GM21528 (cell line): ENCODE results near the gene FGD5.

Experiments
- ATAC-seq: cut with Tn5 transposase; IDR thresholded peaks from one replicate; pipeline ENCODE4 v1.9.1; 2021; ENCODE audit warnings: mild to moderate bottlenecking, moderate library complexity; ENCODE audit not compliant: unreplicated experiment, low FRiP score

FGD5 gene

DNA sequence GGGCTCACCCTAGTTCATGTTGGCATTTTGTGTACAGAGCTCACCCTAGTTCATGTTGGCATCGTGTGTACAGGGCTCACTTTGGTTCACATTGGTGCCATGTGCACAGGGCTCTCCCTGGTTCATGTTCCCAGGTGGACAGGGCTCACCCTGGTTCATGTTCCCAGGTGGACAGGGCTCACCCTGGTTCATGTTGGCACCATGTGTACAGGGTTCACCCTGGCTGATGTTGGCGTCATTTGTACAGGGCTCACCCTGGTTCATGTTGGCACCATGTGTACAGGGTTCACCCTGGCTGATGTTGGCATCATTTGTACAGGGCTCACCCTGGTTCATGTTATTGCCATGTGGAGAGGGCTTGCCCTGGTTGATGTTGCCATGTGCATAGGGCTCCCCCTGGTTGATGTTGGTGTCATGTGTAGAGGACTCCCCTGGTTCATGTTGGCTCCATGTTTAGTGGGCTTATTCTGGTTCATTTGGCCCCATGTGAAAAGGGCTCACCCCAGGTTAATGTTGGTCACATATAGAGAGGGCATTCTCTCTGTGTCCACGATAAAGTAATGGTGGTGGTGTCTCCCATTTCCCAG is 97.0 kb downstream of the FGD5 start:
- ATAC-seq, result no peak

DNA sequence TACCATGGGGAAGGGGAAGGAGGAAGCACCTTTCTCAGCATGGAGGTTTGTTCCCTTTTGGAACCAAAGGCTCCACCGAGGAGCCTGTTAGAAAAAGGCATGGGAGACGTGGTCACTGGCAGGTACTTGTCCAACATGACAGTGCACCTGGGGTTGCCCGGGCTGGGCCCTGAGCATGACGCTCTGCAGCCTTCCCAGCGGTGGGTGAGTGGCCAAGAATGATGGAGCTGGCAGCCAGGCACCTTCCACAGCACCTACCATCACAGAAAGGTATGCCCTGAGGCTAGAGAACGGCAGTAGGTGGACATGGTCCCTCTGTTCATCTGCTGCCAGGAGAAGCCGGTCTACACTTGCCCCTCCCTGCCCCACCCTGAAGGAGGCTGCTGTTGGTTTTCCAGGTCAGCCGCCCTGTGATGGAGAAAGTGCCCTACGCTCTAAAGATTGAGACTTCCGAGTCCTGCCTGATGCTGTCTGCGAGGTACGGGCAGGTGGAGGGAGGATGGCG is 99.6 kb downstream of the FGD5 start:
- no peak for ATAC-seq

DNA sequence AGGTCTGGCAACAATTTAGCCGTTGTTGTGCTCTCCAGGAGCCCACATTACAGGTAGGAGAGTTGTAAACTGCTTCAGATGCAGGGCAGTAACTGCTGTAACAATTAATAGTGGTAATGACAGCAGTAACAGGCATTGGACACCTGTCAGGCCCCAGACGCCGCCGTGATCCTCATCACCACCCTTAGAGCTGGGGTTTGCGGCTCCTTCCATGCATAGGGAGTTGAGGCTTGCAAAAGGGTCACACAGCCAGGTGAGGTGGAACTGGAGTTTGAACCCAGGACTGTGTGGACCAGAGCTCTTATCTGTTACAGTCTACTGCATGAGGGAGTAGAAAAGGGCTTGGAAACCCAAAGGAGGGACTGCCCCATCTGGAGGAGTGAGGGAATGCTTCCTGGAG is 101.8 kb downstream of the FGD5 start:
- ATAC-seq, result no peak

DNA sequence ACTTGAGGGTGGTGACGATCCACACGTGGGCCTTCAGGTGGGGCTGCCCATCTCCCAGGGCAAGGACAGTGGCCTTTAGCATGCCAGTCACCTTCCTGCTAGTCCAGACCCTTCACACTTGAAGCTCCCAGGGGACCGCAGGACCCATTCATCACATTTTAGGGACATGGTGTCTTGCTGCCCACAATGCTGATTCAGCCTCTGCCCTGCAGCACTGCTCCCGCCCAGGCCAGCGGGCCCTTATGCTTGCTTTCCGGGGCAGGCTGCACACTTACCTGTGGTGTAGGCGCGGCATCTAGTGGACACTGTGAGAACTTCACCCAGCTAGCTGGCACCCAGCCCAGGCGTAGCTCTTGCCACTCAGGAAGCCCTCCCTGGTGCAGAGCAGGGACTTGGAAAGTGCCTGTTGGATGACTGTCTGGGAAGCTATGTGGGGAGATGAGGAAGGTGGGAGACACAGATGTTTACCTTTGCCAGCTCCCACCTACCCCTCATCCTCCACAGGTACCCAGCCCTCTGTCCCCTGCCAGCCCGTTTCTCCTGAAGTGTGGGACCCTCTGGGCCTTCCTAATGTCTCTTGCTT is 102.4 kb downstream of the FGD5 start:
- no peak for ATAC-seq

DNA sequence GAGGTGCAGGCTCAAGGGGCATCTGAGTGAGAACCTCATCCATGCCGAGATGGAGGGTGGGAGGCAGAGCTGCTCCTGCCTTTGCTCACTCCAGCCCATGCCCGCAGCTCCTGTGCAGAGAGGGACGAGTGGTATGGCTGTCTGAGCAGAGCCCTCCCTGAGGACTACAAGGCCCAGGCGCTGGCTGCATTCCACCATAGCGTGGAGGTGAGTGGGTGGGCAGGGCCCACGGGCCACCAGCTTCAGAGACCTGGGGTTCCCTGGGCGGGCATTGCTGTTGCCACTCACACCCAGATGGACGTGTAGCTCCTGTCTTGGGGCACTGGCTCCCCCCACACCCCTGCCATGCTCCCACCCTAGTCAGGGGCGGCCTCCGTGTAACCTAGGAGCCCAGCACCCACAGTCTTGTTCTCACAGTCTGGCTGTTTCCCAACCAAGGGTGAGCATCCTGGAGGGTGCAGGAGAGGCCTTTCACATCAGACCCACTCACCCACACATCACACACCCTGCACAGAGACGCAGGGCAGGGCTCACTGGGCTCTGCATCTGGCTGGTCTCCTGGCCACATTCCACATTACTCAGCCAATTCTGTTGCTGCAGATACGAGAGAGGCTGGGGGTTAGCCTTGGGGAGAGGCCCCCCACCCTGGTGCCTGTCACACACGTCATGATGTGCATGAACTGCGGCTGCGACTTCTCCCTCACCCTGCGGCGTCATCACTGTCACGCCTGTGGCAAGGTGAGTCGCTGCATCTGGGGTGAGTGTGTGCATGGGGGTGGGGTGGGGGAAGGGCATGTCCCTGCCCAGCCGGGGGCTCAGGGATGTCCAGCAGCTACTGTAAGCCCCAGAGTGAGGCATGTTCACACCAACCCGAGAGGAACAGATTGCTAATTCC is 103.3 kb downstream of the FGD5 start:
- ATAC-seq, result no peak

DNA sequence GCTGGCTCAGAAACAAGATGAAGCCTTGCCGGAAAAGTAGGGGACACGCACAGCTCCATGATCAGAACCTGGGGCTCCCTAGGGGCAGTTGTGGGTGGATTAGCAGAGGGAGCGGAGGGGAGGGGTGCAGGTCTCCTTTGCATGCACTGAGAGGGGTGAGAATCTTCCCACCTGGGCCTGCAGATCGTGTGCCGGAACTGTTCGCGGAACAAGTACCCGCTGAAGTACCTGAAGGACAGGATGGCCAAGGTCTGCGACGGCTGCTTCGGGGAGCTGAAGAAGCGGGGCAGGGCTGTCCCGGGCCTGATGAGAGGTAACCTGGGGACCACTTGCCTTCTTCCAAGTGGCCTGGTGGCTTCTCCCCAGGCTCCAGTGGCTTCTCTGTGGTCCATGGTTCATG is 104.1 kb downstream of the FGD5 start:
- no peak for ATAC-seq

DNA sequence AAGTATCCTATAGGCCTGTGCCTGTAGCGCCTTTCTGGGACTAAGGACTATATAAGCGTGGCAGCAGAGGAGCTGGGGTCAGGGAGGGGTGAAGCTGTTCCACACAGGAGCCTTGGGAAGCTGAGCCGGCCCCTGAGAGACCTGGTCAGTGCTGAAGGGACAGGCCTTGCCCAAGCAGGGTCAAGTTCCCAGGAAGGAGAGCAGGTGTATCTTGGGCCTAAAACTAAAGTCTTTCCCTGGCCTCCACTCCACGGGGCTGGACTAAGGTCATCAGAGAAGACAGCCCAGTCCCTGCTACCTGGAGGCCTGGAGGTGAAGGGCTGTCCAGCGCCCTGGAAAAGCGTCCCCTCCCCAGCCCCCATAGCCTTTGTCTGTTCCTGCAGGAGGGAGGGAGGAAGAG is 104.7 kb downstream of the FGD5 start:
- no peak for ATAC-seq

DNA sequence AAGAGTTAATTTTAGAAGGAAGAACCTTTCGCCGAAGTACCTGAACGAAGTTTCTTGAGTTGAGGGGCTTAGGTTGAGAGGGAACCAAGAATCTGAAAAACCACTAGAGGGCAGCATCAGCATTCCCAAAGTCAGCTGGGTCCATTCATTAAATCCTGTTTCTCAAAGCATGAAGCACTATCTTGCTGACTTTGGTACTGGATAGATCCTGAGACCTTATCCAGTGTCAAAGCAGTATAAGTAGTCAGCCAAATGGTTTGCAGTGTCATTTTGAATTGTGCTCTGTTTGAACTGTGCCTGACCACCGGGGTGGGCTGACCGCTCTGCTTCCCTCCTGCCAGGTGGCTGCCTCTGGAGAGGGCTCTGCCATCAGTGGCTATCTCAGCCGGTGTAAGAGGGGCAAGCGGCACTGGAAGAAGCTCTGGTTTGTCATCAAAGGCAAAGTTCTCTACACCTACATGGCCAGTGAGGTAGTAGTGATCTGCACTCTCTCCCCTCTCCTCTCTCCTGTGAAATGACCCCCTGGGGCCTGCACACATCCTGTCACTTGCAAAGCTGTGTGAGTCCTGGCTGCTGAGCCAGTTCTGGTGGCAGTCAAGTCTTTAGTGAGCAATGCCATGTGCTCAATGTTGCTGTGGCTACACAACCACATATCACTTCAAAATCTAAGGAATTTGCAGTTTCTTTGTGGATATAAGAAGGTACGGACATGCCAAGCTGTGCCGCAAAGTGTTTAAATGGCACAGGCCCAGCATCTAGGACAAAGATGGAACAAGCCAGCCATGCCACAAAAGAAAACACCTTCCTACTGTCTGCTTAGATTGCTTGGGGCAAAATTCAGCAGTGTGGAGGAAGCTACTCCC is 107.2 kb downstream of the FGD5 start:
- no peak for ATAC-seq

DNA sequence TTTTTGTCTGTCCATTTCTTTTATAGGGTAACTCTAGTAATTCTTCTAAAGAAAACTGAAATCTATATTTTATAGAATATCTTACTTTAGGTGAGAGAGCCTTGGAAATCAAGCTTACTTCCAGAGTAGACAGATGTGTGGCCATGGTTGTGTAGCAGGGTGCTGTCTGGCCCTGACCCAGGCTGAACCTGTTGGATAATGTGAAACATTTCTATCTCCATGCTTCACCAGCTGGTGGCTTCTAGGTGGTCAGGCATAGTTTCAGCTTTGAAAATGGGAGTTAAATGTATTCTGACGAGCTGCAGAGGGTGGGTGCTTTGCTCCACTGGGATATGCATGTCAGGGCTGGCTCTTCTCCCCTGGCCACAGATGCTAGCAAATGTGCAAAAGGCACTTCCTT is 107.8 kb downstream of the FGD5 start:
- no peak for ATAC-seq

DNA sequence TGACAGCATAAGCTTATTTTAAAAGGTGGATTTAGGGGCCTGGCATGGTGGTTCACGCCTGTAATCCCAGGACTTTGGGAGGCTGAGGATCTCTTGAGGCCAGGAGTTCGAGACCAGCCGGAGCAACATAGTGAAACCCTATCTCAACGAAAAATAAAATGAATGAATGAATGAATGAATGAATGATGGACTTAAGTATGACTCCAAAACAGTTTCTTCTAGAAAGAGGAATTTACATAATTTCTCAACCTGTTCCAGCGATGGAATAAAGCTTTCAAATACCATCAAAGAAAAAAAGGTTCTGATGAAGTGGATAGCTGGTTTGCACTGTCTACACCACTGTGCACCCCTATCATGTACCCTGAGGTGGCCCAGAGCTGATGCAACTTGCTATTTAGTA is 108.5 kb downstream of the FGD5 start:
- no peak for ATAC-seq

DNA sequence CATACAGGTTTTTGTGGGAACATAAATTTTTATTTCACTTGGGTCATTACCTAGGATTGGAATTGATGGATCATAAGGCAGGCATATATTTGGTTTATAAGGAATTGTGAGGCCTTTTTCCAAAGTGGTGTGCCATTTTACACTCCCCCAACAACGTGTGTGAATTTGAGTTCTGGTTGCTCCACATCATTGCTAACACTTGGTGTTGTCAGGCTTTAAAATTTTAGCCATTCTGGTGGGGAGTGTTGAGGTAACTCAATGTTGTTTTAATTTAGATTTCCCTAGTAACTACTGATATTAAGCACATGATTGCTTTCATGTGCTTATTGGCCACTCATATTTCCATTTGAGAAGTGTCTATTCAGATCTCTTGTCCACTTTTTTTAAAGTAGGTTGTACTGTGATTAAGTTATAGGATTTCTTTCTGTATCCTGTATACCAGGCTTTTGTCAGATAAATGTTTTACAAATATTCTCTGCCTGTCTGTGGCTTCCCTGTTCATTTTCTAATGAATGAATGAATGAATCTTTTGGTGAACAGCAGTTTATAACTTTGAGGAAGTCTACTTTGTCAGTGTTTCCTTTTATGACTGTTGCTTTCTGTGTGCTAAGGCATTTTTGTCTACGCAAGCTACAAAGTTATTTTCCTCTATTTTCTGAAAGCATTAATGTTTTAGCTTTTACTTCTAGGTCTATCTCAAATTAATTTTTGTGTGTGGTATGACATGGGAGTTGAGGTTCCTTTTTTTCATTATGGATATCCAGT is 110.7 kb downstream of the FGD5 start:
- no peak for ATAC-seq

DNA sequence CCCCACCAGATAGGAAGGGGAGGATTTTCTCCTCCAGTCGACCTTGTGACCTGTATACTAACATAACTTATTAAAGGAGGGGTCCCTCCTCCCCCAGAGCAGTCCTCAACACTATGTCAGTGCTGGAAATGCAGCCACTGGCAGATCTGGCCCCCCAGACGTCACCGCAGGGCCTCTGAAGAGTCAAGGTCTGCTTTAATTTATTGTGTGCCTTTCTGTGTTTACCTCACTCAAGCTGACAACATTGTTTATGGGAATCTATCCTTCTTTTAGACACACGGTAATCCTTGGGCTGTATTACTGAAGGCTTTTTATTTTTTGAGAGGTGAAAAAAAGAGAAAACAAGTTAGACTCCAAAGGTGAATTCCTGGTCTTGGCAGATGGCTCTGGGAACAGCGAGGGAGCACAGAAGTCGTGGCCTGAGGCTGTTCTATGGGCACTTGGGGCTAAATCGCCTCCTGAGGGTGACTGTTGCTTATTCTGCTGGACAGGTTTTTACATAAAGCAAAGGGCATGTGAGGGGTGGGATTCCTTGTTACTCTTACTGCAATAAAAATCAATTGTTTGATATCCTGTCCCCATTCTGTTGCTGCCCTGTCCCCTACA is 115.2 kb downstream of the FGD5 start:
- ATAC-seq, result no peak

DNA sequence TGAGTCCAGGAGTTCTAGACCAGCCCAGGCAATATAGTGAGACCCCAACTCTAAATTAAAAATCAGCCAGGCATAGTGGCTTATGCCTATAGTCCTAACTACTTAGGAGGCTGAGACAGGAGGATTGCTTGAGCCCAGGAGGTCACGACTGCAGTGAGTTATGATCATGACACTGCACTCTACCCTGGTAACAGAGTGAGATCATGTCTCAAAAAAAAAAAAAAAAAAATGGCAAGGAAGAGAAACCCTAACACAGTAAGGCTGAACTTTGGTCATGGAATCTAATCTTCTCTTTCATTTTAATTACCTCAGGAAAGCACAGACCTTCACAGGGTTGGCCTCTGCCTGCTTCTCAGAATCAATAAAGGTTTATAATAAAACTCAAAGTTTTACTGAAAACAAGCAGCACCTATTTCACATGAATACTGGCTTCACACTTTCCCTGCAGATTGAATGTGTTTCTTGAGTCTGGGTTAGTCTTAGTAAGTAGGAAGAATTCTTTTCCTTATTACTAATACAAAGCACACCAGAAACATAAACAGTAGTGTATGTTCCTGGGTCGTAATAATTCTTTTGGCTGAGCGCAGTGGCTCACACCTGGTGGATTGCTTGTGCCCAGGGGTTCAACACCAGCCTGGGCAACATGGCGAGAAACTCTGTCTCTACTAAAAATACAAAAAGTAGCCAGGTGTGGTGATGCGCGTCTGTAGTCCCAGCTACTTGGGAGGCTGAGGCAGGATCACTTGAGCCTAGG is 117.0 kb downstream of the FGD5 start:
- ATAC-seq, result no peak

DNA sequence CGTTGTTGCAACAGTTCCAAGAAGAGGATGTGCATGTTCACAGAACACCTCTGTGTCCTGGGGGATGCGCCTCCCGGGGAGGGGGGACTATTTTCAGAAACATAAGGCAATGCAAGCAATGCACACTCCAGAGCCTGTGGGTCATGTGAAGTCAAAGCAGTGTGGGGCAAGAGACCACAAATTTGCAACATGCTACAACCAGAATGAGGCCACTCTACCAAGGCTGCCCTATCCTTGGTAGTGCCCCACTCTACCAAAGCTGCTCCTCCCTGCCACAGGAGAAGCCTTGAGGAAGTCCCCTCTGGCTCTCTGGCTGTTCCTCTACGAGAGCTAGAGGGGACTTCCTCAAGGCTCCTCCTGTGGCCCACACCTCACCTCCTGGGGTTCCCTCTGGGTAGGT is 120.2 kb downstream of the FGD5 start:
- no peak for ATAC-seq

DNA sequence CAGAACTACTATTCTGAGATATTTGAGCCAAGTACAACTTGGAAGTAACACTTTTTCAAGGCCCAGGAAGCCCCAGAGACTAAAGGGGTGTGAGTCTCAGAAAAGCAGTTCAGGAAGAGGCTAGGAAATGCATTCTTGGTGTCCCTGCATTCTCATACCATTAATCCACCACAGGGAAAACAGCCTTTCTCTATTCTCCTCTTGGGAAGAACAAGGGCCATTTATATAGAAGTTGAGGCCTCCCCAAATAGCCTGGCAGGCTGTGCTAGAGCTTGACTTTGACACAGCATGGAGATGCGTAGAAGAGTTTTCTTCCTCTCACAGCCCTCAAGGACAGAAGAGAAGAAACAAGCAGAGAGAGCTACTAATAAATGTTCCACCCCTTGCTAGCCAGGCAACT is 123.1 kb downstream of the FGD5 start:
- ATAC-seq, result no peak

DNA sequence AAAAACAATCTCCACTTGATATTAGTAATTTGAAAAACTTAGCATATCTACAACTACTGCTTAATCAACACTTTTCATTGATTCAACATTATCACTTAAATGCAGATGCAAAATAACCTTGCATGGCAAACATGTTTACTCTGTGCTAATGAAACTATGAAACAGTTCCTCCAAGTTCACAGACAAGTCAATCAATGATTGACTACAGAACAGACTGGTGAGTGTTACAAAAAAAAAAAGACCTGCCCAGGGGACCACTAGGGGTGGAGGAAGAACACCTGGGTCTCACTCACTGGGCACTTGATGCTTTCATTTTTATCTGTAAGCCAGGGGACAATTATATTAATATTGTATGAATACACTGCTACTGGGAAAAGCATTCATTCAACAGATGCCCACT is 124.3 kb downstream of the FGD5 start:
- no peak for ATAC-seq

DNA sequence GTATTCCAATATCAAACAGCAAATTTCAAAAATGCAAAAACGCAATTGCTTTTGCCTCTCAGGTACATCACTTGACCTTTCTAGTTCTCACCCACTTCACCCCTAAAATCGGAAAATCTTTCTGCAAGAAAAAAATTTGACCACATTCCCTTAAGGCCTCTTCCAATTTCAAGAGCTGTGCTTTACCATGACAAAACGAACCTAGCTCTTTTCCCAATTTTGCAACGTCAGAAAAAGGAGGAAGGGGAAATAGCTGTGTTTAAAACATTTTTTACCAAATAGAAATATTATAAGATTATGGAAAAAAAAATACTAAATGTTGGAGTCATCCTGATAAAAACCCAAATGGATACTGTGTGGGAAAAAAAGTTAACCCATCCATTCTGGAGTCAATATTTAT is 127.5 kb downstream of the FGD5 start:
- no peak for ATAC-seq

DNA sequence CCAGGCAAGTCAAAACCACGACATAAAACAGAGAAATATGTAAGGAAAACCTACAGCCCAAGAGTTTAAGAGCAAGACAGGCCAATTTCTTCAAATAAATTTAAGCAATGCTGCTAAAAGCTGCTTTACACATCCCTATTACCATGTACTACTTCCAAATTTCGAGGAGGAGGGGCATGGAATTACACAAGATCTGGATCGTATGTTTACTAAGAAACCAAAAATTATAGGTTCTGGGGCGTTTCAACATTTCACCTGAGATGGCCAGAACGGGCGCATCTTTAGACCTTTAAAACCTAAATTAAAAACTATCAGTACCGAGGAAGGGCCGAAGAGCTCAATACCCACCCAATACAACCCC is 128.0 kb downstream of the FGD5 start:
- ATAC-seq, result no peak
